GM12892 (cell line): ENCODE measurements around the gene LRRC47.

Source experiments
- POLR2A ChIP-seq: IDR thresholded peaks from 2 replicates; pipeline ENCODE4 v1.6.1; 2011; ENCODE audit warnings: low read depth, low read length, control low read depth
- POLR2AphosphoS5 ChIP-seq: IDR thresholded peaks from 2 replicates; pipeline ENCODE4 v1.6.1; 2011; ENCODE audit warnings: low read depth, low read length, control low read depth

GRCh38 chr1:3836421-3836820 lies 40.1 kb upstream of the LRRC47 start:
- no peak for TF ChIP-seq POLR2AphosphoS5
- no peak for TF ChIP-seq POLR2A
